Measurements from ENCODE around the gene FRMPD4.

- no peak for TF ChIP-seq CTCF (IDR thresholded peaks at IDR 0.05)
- TF ChIP-seq ZFX (IDR thresholded peaks at IDR 0.05; ENCODE audit: borderline replicate concordance): no peak
Observed at GRCh38 chrX:12206413-12206812, 68.1 kb downstream of the FRMPD4 start.

Data from 22Rv1 (cell line).